Fibroblast of pulmonary artery (primary cell): ENCODE measurements around the gene SORBS2.

Experiments
- DNase-seq: peaks from one replicate; pipeline ENCODE4 v3.0.0-alpha.2; 2010; ENCODE audit warnings: low read depth
- H3K4me3 ChIP-seq: replicated peaks from 2 replicates; pipeline ENCODE4 v1.5.1; 2011; ENCODE audit warnings: low read depth, mild to moderate bottlenecking, control low read depth, low read length, moderate library complexity
- CTCF ChIP-seq: IDR thresholded peaks from 2 replicates; pipeline ENCODE4 v1.5.1; 2011; ENCODE audit warnings: mild to moderate bottlenecking, control low read depth, low read length, inconsistent platforms; ENCODE audit errors: missing control alignments

Gene SORBS2

GRCh38 chr4:185730387-185730786, 81.6 kb downstream of the SORBS2 start:
- DNase-seq, result peak; percentile 77
- H3K4me3 ChIP-seq, result no peak overlapping the region
- no peak for TF ChIP-seq CTCF

- no peak overlapping the region for H3K4me3 ChIP-seq
- peak; percentile 79 for DNase-seq
- no peak for TF ChIP-seq CTCF
Measured at GRCh38 chr4:185729391-185729804, 82.6 kb downstream of the SORBS2 start.

GRCh38 chr4:185728893-185729292, 83.1 kb downstream of the SORBS2 start:
- TF ChIP-seq CTCF, result no peak
- no peak for DNase-seq

DNA sequence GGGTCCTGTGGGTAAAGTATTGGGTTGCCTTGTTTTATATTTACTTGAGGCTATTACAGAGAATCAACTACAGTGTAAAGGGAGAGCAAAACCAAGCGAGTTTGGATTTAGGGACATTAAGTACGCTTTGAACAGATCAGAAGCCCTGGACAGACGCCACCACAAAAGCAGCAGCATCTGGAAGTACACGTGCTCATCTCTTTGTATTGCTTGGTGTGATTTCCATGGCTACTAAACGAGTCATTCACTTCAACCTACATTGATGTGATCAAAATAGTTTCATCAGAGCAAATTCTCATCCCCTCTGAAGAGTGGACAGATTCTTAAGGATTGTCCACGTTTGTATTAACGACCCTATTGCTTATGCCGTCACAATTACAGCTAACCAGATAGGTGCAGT, 85.1 kb downstream of the SORBS2 start:
- no peak overlapping the region for H3K4me3 ChIP-seq
- TF ChIP-seq CTCF, result no peak
- peak; percentile 57 for DNase-seq

More at GRCh38 chr4:185728893-185729292, 83.1 kb downstream of the SORBS2 start:
- H3K4me3 ChIP-seq, result no peak overlapping the region

GRCh38 chr4:185723631-185724260, 88.2 kb downstream of the SORBS2 start:
- H3K4me3 ChIP-seq, result no peak overlapping the region
- no peak for TF ChIP-seq CTCF

GRCh38 chr4:185722029-185722316, 90.0 kb downstream of the SORBS2 start:
- no peak for TF ChIP-seq CTCF
- peak; percentile 76 for DNase-seq
- no peak overlapping the region for H3K4me3 ChIP-seq

More at GRCh38 chr4:185723631-185724260, 88.2 kb downstream of the SORBS2 start:
- no peak for DNase-seq
